ENCODE data around the gene ANKRD40. TPM values are rescaled to one million over a fixed set of nuclear protein-coding genes. Genes with fewer than 3 reads are reported as not detected.

Gene ANKRD40
- total and polyA plus RNA-seq, 2 donors (not counting 1 experiment from before 2014, with no cell fraction given) = 13.7 to 35.3 TPM

GRCh38 chr17:50719924-50720794 is 12.4 kb upstream of the ANKRD40 start:
- Histone ChIP-seq H3K9ac (ENCODE audit: low read length) (peak overlapping the region; percentile 91), H3K4me3 (ENCODE audit: control extremely low read depth in 1 of 5, extremely low read depth in 1 of 5, insufficient read depth in 1 of 5, low read depth in 2 of 5, low read length in 4 of 5) (peak overlapping the region; percentile 75 to 97 (median 87)), H3K79me2 (ENCODE audit: control insufficient read depth, insufficient read depth, low read length) (peaks cover 58% of the 10 kb centered on the region), H3K4me1 (ENCODE audit: control insufficient read depth in 2 of 2, insufficient read depth in 2 of 2, low read length in 2 of 2) (peaks cover 31 to 36% of the 10 kb centered on the region in 2 donors), H3K27ac (ENCODE audit: low read length in 2 of 2) (peak overlapping the region; percentile 96 to 97), H3K4me2 (replicated peaks; ENCODE audit: low read depth, low read length, poor library complexity, severe bottlenecking) (peak overlapping the region; percentile 71), H4K20me1 (ENCODE audit: control insufficient read depth, insufficient read depth, low read length, poor library complexity, severe bottlenecking) (peaks cover 33% of the 10 kb centered on the region), H3K9me3 (ENCODE audit: control extremely low read depth in 1 of 3, control insufficient read depth in 2 of 3, insufficient read depth in 1 of 3, low read length in 2 of 3) (peaks cover 0 to 2% (median 0%) of the 10 kb centered on the region in 3 donors), H3K36me3 (replicated peaks in 1 of 2; ENCODE audit: control extremely low read depth in 1 of 2, control insufficient read depth in 1 of 2, extremely low read depth in 1 of 2, insufficient read depth in 2 of 2, low read length in 1 of 2) (peaks cover 1 to 11% of the 10 kb centered on the region in 2 experiments), H3K27me3 (replicated peaks in 1 of 4; ENCODE audit: control extremely low read depth in 1 of 4, control insufficient read depth in 3 of 4, insufficient read depth in 4 of 4, low read length in 3 of 4) (no peaks in the 10 kb centered on the region), H2AFZ (ENCODE audit: insufficient read depth, low read depth, low read length, poor library complexity, severe bottlenecking) (peak overlapping the region; percentile 88)
- ChIA-PET CTCF (interaction anchor here (0.6 to 1.0 kb wide), 3 partner anchors 12 to 241 kb away, joined by 3 to 4 read pairs (median 4); partner anchors contain the start of gene RSAD1), POLR2A (interaction anchor here (0.9 to 1.4 kb wide), 5 partner anchors 11 to 348 kb away, joined by 3 to 14 read pairs (median 7); partner anchors contain the start of genes ANKRD40 and TOB1)
- intact Hi-C loops (cut with micrococcal nuclease) = loop anchor here (1.0 to 5.0 kb wide), 3 partner anchors 13 to 933 kb away; partner anchors contain the start of genes ANKRD40 and KAT7
- no peaks in the 10 kb centered on the region for H3K9me3 Mint-ChIP-seq (ENCODE audit: insufficient read depth)
- H3K4me1 Mint-ChIP-seq = peaks cover 38% of the 10 kb centered on the region
- H3K27me3 Mint-ChIP-seq = no peaks in the 10 kb centered on the region
- peak overlapping the region; percentile 99 for H3K27ac Mint-ChIP-seq
- no peak for ATAC-seq (ENCODE audit: low read depth)
- peak overlapping the region; percentile 98 for H3K4me3 Mint-ChIP-seq
- TF ChIP-seq, protein P1, sequence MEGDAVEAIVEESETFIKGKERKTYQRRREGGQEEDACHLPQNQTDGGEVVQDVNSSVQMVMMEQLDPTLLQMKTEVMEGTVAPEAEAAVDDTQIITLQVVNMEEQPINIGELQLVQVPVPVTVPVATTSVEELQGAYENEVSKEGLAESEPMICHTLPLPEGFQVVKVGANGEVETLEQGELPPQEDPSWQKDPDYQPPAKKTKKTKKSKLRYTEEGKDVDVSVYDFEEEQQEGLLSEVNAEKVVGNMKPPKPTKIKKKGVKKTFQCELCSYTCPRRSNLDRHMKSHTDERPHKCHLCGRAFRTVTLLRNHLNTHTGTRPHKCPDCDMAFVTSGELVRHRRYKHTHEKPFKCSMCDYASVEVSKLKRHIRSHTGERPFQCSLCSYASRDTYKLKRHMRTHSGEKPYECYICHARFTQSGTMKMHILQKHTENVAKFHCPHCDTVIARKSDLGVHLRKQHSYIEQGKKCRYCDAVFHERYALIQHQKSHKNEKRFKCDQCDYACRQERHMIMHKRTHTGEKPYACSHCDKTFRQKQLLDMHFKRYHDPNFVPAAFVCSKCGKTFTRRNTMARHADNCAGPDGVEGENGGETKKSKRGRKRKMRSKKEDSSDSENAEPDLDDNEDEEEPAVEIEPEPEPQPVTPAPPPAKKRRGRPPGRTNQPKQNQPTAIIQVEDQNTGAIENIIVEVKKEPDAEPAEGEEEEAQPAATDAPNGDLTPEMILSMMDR (IDR thresholded peaks at IDR 0.05) = no peak
- TF ChIP-seq EZH2 (IDR thresholded peaks at IDR 0.05; ENCODE audit: borderline replicate concordance, insufficient read depth, low read depth, low read length, poor library complexity, severe bottlenecking) = no peak
- WGBS (ENCODE audit: insufficient coverage) = under 1% methylated on average over 15 of the region's 25 CpGs
- no peak for DNase-seq

Data from B cell (primary cell).